ENCODE results near the gene LDLRAD4. TPM values are rescaled to one million over a fixed set of nuclear protein-coding genes. Genes with fewer than 3 reads are reported as not detected.
A peak's percentile ranks its signal among the peaks of the same experiment; 100 is the strongest.
"Not testable (repeated sequence)": the region's sequence is repeated elsewhere in the genome, so short reads cannot be mapped to it uniquely, and the experiment has no call there.

LDLRAD4 gene
- total RNA-seq, 2 donors from 2014 or later: 33.1 to 41.2 TPM

- DNase-seq (ENCODE audit: low spot score): no peak
- H3K4me3 ChIP-seq: no peak overlapping the region
- H3K27me3 ChIP-seq: no peaks in the 10 kb centered on the region
- TF ChIP-seq CTCF (IDR thresholded peaks at IDR 0.05): peak; percentile 34 to 63
- H3K9me3 ChIP-seq: no peaks in the 10 kb centered on the region
- H3K4me1 ChIP-seq: peaks cover 0 to 31% of the 10 kb centered on the region in 2 donors
- H3K27ac ChIP-seq: peak overlapping the region in 1 of 2 donors; percentile 84
- no peaks in the 10 kb centered on the region for H3K36me3 ChIP-seq
Observed at GRCh38 chr18:13680612-13681011, 462.1 kb downstream of the LDLRAD4 start.

- TF ChIP-seq CTCF (IDR thresholded peaks at IDR 0.05): no peak
- no peak for DNase-seq (ENCODE audit: low spot score)
- peaks cover 0 to 37% of the 10 kb centered on the region in 2 donors for H3K4me1 ChIP-seq
- H3K4me3 ChIP-seq: no peak overlapping the region
- no peaks in the 10 kb centered on the region for H3K9me3 ChIP-seq
- H3K36me3 ChIP-seq: no peaks in the 10 kb centered on the region
- no peak overlapping the region for H3K27ac ChIP-seq
- no peaks in the 10 kb centered on the region for H3K27me3 ChIP-seq
Observed at GRCh38 chr18:13681701-13682100, 463.1 kb downstream of the LDLRAD4 start.

- Histone ChIP-seq H3K27me3 (no peaks in the 10 kb centered on the region), H3K4me1 (peaks cover 0 to 49% of the 10 kb centered on the region in 2 donors), H3K4me3 (no peak overlapping the region), H3K27ac (no peak overlapping the region), H3K9me3 (no peaks in the 10 kb centered on the region), H3K36me3 (no peaks in the 10 kb centered on the region)
- DNase-seq (ENCODE audit: low spot score): no peak
- no peak for TF ChIP-seq CTCF (IDR thresholded peaks at IDR 0.05)
Observed at GRCh38 chr18:13684546-13684945, 466.0 kb downstream of the LDLRAD4 start.

- Histone ChIP-seq H3K36me3 (no peaks in the 10 kb centered on the region), H3K27ac (peak overlapping the region; percentile 57 to 73), H3K4me3 (no peak overlapping the region), H3K27me3 (no peaks in the 10 kb centered on the region), H3K9me3 (no peaks in the 10 kb centered on the region), H3K4me1 (peaks cover 0 to 41% of the 10 kb centered on the region in 2 donors)
- TF ChIP-seq CTCF (IDR thresholded peaks at IDR 0.05): no peak
- DNase-seq (ENCODE audit: low spot score): no peak
Observed at GRCh38 chr18:13688191-13689136, 469.9 kb downstream of the LDLRAD4 start.

GRCh38 chr18:13690060-13690459, 471.5 kb downstream of the LDLRAD4 start:
- H3K4me3 ChIP-seq; DNase-seq (ENCODE audit: low spot score); H3K9me3 ChIP-seq; H3K27me3 ChIP-seq; H3K36me3 ChIP-seq; H3K27ac ChIP-seq: not testable (repeated sequence)
- H3K4me1 ChIP-seq: peaks cover 0 to 33% of the 10 kb centered on the region in 2 donors

GRCh38 chr18:13695337-13695736, 476.8 kb downstream of the LDLRAD4 start:
- not testable (repeated sequence) for H3K4me3 ChIP-seq; H3K27me3 ChIP-seq; DNase-seq (ENCODE audit: low spot score)

More at GRCh38 chr18:13695337-13695736, 476.8 kb downstream of the LDLRAD4 start:
- H3K9me3 ChIP-seq, H3K27ac ChIP-seq, H3K36me3 ChIP-seq, H3K4me1 ChIP-seq: not testable (repeated sequence)
